Fibroblast of lung (primary cell): ENCODE results near the gene PRC1.

Experiments
- CTCF ChIP-seq, 2 donors: IDR thresholded peaks in 1 of 2; conservative IDR thresholded peaks in 1 of 2; 1 replicate in 1 of 2; 2 replicates in 1 of 2; pipeline ENCODE4 v1.5.1; 2011 to 2012; ENCODE audit warnings: low read length in 2 of 2, control low read depth in 1 of 2, inconsistent platforms in 1 of 2, low read depth in 1 of 2, mild to moderate bottlenecking in 1 of 2
- EZH2 ChIP-seq: IDR thresholded peaks from 2 replicates; pipeline ENCODE4 v1.5.1; 2012; ENCODE audit warnings: low read length, control low read depth, mild to moderate bottlenecking; ENCODE audit errors: missing control alignments

GRCh38 chr15:90945091-90945490 lies 49.2 kb downstream of the PRC1 start:
- no peak for TF ChIP-seq CTCF (conservative IDR thresholded peaks at IDR 0.05 in 1 of 2, IDR thresholded peaks at IDR 0.05 in 1 of 2; ENCODE audit: low read depth in 1 of 2, low read length in 2 of 2)
- TF ChIP-seq EZH2 = no peak
